GM12872 (cell line): Measurements from ENCODE around the gene LORICRIN.

ENCODE experiments used
- TF ChIP-seq, protein P1 (sequence below): IDR thresholded peaks from 3 replicates; pipeline ENCODE4 v1.5.1; 2011; ENCODE audit warnings: low read depth, mild to moderate bottlenecking, low read length, moderate library complexity; ENCODE audit not compliant: insufficient read depth

Gene LORICRIN

GRCh38 chr1:153233448-153233847, 26.0 kb upstream of the LORICRIN start:
- TF ChIP-seq, protein P1, sequence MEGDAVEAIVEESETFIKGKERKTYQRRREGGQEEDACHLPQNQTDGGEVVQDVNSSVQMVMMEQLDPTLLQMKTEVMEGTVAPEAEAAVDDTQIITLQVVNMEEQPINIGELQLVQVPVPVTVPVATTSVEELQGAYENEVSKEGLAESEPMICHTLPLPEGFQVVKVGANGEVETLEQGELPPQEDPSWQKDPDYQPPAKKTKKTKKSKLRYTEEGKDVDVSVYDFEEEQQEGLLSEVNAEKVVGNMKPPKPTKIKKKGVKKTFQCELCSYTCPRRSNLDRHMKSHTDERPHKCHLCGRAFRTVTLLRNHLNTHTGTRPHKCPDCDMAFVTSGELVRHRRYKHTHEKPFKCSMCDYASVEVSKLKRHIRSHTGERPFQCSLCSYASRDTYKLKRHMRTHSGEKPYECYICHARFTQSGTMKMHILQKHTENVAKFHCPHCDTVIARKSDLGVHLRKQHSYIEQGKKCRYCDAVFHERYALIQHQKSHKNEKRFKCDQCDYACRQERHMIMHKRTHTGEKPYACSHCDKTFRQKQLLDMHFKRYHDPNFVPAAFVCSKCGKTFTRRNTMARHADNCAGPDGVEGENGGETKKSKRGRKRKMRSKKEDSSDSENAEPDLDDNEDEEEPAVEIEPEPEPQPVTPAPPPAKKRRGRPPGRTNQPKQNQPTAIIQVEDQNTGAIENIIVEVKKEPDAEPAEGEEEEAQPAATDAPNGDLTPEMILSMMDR, result no peak

DNA sequence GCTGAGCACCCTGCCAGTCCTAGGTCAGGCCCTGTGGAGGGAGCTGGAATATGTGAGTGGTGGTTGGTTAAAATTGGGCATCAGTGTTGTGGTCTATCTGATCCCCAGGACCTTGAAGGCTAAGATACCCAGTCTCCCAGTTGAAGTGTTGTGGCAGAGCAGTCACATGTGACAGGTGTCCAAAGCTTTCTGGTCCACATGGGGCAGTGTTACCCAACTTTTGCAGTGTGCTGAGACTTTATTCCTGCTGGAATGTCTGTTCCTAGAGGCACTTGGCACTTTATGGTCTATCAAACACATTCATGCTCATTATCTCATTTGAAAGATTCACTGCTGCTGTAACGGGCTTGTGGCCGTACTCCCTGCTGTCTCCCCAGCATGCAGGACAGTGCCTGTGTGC, 21.0 kb upstream of the LORICRIN start:
- TF ChIP-seq, protein P1, result peak; percentile 60

GRCh38 chr1:153242160-153242559, 17.3 kb upstream of the LORICRIN start:
- TF ChIP-seq, protein P1, result no peak

DNA sequence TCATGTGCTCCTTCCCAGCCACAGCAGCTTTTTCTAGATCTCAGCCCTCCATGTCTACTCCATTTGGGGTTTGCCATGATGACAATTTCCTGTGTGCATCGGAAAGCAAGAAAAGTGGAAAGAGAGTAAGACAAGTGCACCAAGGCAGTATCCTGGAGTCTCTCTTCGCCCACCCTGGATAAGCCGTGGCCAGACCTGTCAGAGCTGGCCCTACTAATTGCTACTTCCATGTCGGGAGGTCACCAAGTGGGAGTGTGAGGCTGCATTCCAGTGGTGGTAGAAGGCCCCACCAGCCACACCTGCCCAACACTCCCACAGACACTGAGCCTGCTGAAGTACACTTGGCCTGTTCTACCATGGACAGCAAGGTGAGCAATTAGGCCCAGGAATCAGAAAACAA, 14.0 kb upstream of the LORICRIN start:
- TF ChIP-seq, protein P1, result no peak

- TF ChIP-seq, protein P1, result no peak
These were observed 13.5 kb upstream of the LORICRIN start for GRCh38 chr1:153246018-153246417.

DNA sequence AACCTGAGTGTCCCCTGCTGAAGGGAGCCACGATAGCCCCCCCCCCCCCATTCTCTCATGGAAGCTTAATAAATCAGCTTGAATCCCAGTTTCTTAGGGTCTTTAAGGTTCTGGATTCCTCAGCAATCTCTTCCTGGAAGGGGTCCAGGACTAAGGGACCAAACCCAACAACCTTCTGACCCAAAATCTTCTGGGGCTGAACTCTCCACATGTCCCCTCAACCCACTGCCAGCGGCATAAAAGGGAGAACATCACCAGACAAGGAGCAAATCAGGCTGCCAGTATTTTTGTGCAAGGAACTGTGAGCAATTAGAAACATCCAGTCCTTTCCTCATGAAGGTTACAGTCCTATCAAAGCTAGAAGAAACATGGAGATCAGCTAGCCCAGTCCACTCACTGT, 12.7 kb upstream of the LORICRIN start:
- TF ChIP-seq, protein P1, result no peak

- TF ChIP-seq, protein P1, result no peak
These were observed 11.2 kb upstream of the LORICRIN start for GRCh38 chr1:153248176-153248879.
